ENCODE measurements around the gene AQR.

DNA sequence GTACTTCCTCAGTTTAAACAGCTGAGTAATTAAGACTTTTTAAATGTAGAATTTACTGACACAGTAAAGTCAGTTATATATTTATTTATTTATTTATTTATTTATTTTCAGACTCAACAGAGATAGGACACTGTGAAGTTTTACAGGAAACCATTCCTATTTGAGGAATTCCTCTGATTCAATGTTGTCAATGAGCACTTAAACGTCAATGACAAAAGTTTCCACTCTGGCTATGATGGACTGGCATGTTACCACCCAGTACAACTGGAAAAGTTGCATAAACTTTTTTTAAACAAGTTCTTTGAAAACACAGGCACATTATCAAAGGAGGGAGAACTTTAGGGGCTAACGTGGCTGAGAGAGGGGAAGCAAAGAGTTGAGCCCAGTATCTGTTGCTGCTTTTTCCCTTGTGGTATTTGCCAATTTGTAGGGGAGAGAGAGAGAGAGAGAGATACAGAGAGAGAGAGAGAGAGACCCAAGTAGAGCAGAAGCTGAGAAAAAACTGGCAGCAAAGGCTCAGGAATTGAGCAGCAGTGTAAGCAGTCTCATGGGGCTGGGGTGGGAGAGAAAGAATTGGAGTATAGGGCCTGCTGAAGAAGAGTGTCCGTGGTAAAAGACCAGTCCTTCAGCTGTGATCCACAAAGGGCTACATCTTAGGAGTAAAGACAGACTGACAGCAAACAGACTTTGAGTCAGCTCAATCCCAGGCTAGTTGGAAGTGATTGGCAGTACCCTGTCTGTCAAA is 155.9 kb downstream of the AQR start:
- TF ChIP-seq, protein P1, sequence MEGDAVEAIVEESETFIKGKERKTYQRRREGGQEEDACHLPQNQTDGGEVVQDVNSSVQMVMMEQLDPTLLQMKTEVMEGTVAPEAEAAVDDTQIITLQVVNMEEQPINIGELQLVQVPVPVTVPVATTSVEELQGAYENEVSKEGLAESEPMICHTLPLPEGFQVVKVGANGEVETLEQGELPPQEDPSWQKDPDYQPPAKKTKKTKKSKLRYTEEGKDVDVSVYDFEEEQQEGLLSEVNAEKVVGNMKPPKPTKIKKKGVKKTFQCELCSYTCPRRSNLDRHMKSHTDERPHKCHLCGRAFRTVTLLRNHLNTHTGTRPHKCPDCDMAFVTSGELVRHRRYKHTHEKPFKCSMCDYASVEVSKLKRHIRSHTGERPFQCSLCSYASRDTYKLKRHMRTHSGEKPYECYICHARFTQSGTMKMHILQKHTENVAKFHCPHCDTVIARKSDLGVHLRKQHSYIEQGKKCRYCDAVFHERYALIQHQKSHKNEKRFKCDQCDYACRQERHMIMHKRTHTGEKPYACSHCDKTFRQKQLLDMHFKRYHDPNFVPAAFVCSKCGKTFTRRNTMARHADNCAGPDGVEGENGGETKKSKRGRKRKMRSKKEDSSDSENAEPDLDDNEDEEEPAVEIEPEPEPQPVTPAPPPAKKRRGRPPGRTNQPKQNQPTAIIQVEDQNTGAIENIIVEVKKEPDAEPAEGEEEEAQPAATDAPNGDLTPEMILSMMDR (IDR thresholded peaks at IDR 0.05): no peak
- no peak for TF ChIP-seq POLR2A (IDR thresholded peaks at IDR 0.05)

All from heart left ventricle (tissue), 13 donors.